ENCODE data around the gene KRTAP5-1.

The KRTAP5-1 gene

GRCh38 chr11:1570896-1571759 lies 14.0 kb downstream of the KRTAP5-1 start:
- DNase-seq = no peak

DNA sequence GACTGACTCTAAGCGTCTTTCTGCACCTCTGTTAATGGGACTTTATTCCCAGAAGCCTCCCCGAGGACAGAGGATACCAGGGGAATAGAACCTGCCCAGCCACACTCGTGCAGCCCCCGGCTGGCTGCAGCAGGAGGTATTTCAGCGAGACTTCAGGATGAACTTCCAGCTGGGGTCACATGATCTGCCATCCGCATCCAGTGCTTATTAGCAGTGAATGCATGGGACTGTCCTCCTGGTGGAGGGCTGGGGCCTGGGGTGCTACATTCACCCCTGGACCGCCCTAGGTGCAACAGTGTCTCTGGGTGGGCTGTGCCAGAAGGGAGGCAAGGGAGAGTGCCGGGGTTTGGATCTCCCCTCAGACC lies 14.6 kb downstream of the KRTAP5-1 start:
- no peak for DNase-seq

GRCh38 chr11:1570001-1570453 lies 15.1 kb downstream of the KRTAP5-1 start:
- no peak for DNase-seq

DNA sequence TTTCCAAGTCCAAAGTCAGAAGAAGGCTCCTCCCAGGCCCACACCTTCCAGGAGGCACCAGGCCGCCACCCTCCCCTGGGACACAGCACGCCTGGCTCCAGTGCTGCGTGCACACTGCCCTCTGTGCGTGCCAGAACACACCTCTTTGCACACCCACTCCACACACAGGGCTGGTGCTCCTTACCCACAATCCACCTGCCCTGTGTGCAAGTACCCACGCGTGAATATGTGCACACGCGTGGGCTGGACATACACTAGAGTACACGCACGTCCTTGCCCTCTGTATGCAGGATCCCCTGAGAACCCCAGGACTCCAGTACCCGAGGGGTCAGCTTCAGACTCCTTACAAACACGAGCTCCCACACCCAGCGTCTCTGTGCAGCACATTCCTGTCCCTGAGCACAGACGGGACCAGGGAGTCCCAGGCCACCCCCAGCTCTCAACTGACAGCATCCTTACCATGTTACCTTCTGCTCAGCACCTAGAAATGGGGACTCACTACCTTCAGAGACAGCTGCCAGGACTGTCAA lies 15.8 kb downstream of the KRTAP5-1 start:
- no peak for DNase-seq

GRCh38 chr11:1568441-1568911 lies 16.6 kb downstream of the KRTAP5-1 start:
- DNase-seq = no peak

GRCh38 chr11:1567721-1568100 lies 17.4 kb downstream of the KRTAP5-1 start:
- DNase-seq = no peak

DNA sequence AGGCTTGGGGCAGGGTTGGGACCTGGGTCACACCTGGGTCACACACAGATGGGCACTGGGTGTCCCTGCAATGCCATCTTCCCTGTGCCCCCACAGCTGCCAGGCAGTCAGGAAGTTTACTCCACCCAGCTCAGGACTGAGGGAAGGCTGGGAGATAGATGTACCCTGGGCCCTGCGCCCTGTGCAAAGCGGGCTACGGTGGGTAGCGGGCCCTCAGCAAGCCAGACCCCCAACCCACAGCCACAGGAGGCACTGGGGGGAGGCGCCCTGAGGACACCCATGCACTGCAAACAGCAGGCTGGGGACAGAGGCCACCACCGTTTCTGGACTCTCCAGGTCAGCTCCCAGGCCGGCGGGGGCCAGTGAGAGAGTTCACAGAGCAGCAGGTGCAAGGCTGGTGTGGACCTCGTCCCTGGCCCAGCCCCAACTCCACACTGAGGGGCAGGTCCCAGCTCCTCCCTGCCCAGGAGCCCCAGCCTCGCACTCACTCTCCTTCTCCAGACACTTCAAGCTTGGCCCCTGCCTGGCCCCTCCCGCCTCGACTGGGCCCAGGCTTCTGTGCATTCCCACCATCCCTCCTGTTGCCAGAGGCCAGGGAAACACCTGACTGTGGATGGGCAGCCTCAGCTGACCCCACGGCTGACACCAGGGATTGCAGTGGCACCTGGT lies 17.9 kb downstream of the KRTAP5-1 start:
- DNase-seq = no peak

GRCh38 chr11:1566381-1567051 lies 18.6 kb downstream of the KRTAP5-1 start:
- DNase-seq = no peak

- no peak for DNase-seq
These were observed 19.2 kb downstream of the KRTAP5-1 start for GRCh38 chr11:1565904-1566247.

DNA sequence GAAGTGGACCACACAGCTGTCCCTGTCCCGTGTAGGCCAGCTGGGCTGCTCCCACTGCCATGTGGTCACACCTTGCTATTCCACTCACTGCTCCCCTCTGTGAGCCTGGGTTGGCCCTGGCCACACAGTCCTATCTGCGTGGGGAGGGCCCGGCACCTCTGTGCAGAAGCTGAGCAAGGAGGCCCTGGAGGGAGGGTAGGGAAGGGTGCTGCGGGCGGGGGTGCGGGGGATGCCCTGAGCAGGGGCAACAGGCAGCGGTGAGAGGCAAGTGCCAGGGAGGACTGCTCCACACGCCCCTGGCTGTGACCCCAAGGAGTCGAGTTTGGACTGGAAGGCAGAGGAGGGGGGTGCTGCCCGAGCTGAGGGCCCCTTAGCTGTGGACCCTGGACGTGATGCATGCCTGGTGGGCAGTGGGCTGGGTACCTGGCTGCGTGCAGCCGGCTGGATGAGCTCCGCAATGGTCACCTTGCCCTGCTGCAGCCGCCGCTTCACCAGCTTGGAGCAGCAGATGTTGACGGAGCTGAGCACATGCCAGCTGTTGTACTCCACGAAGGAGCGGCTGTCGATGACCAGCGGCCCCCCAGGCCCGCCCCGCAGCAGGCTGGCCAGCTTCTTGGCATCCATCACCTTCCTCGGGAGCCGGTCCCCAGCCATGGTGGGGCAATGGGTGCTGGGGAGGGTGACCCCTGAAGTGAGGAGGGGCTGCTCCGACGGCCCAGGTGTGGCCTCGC lies 19.7 kb downstream of the KRTAP5-1 start:
- DNase-seq = no peak

GRCh38 chr11:1564535-1565172 lies 20.4 kb downstream of the KRTAP5-1 start:
- peak; percentile 71 for DNase-seq

DNA sequence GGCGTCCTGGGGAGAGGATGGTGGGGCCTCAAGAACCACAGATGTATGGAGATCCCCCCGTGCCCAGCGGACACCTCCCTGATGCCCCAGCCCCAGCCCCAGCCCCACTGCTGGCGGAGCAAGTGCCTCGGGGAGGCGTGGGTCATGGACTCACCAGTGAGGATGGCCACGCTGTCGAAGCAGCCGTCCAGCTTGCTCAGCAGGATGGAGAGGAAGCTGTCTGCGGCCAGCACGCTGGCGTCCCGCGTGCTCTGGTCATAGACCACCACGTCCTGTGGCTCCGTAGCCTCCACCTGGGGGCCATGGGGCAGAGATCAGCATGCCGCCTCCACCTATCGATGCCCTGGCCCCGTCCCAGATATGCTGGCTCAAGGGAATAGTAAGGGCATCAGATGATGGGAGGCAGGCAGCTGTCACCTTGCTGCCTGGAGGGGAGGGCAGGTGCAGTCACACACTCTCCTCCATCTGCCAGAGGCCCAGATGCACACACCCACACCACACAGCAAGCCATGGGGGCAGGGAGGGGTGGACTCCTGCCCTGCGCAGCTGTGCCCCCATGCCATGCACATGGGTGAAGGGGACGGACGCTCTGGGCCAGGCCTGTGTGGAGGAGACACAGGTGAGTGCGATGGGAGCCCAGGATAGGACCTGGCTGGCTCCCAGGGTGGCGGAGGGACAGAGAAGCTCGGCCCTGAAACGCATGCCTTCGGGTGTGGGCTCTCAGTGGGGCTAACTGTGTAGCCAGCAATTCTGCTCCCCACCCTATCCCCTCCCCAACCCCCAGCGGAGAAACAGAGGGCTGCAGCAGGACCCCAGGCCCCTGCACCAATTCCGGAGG lies 21.2 kb downstream of the KRTAP5-1 start:
- DNase-seq = no peak

GRCh38 chr11:1563149-1563638 lies 21.9 kb downstream of the KRTAP5-1 start:
- no peak for DNase-seq

- no peak for DNase-seq
These were observed 22.5 kb downstream of the KRTAP5-1 start for GRCh38 chr11:1562469-1563148.

GRCh38 chr11:1561955-1562354 lies 23.1 kb downstream of the KRTAP5-1 start:
- no peak for DNase-seq

DNA sequence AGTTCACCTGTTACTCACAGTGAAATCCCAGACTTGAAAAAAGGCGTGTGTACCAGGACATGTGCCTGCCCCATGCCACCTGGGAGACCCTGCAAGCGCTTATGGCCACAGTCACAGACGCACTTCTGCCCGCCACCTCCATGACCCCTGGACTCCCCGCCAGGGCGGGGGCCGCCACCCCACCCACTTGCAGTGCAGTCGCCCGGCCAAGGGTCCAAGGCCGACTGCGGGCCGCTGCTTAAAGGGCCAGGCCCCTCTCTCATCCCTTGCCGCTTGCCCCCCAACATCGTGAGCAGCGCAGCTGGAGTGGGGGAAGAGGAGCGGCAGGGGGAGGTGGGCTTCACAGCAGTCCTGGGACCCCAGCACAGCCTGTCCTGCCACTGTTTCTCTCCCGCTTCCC lies 23.8 kb downstream of the KRTAP5-1 start:
- DNase-seq = no peak

- DNase-seq = no peak
These were observed 24.3 kb downstream of the KRTAP5-1 start for GRCh38 chr11:1560649-1561251.

DNA sequence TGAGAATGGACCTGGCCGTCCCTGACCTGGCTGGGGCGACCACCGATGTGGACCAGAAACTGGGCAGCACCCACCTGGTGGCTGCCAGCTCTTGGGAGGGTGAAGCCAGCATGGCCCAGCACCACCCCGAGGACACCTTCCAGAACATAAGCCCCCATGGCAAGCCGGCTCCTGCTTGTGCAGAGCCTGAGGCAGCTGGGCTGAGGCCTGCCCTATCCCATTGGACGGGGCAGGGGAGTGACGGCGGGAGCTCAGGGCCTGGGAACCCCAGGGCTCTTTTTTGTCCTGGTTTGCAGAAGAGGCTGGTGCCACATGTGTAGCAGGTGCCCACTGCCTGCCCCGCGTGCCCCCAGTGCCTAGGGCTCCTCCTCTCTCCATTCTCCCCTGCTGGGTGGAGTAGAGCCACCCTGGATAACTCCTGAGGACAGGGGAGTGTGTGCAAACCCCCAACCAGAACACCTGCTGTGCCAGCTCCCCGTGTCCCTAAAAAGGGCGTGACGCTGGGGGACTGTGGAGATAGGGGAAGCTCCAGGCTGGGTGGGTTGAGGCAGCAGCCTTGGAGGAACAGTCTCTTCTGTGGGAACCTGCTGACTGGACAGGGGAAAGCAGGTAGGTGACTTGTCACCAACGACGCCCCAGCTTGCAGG lies 25.0 kb downstream of the KRTAP5-1 start:
- DNase-seq = no peak

All from femur (tissue), 1 donor.